ENCODE results near the gene RAB3D.

Gene RAB3D

GRCh38 chr19:11293433-11294389 is 45.7 kb downstream of the RAB3D start:
- DNase-seq = peak; percentile 76 to 84

- DNase-seq = no peak
These were observed 47.5 kb downstream of the RAB3D start for GRCh38 chr19:11291991-11292390.

GRCh38 chr19:11291415-11291814 is 48.0 kb downstream of the RAB3D start:
- DNase-seq = no peak

- DNase-seq = no peak
These were observed 49.2 kb downstream of the RAB3D start for GRCh38 chr19:11290256-11290655.

- no peak for DNase-seq
These were observed 51.1 kb downstream of the RAB3D start for GRCh38 chr19:11288349-11288748.

- no peak for DNase-seq
These were observed 53.0 kb downstream of the RAB3D start for GRCh38 chr19:11286312-11286974.

GRCh38 chr19:11284515-11284914 is 54.9 kb downstream of the RAB3D start:
- no peak for DNase-seq

GRCh38 chr19:11281356-11282049 is 58.0 kb downstream of the RAB3D start:
- DNase-seq = no peak

- no peak for DNase-seq
These were observed 59.8 kb downstream of the RAB3D start for GRCh38 chr19:11279505-11280236.

- DNase-seq = no peak
These were observed 60.8 kb downstream of the RAB3D start for GRCh38 chr19:11278670-11279069.

- DNase-seq = no peak
These were observed 64.8 kb downstream of the RAB3D start for GRCh38 chr19:11274533-11275086.

- DNase-seq = no peak
These were observed 65.5 kb downstream of the RAB3D start for GRCh38 chr19:11273989-11274388.

- DNase-seq = no peak
These were observed 66.2 kb downstream of the RAB3D start for GRCh38 chr19:11273296-11273695.

Measured in hippocampal formation (tissue), 2 donors.